H1 (cell line): ENCODE measurements around the gene SPINT2. TPM values are rescaled to one million over a fixed set of nuclear protein-coding genes. Genes with fewer than 3 reads are reported as not detected.

Experiments used
- CTCF ChIA-PET: fragments of 300-600 bp; sonication (Branson Sonifier 250); formaldehyde crosslinking; loops from one replicate; lab custom pipeline; 2021; ENCODE audit not compliant: partially characterized antibody; lab: Charles Lee
- POLR2A ChIA-PET: fragments of 300-600 bp; sonication (Branson Sonifier 250); formaldehyde crosslinking; loops from one replicate; lab custom pipeline; 2021; ENCODE audit warnings: inconsistent platforms; ENCODE audit not compliant: partially characterized antibody; lab: Charles Lee
- DNase-seq, 2 experiments: peaks; one replicate each; pipeline versions ENCODE4 v3.0.0 to v3.0.0-alpha.2; 2010 to 2022; ENCODE audit warnings: low spot score in 2 of 2, low read depth in 1 of 2, mixed read lengths in 1 of 2
- FAIRE-seq: peaks from 2 replicates; lab custom pipeline; 2011; peaks lifted over from hg19 to GRCh38; lab: Jason Lieb, UNC
- H2AFZ ChIP-seq: 2 replicates; pipeline ENCODE4 v1.8.1; 2012; ENCODE audit warnings: low read length, inconsistent platforms
- H2AK5ac ChIP-seq: 2 replicates; pipeline ENCODE4 v1.6.1; 2013; ENCODE audit warnings: low read depth, low read length
- H2BK120ac ChIP-seq: replicated peaks from 2 replicates; pipeline ENCODE3; 2013; ENCODE audit warnings: low read depth, low read length, inconsistent platforms
- H2BK12ac ChIP-seq: 2 replicates; pipeline ENCODE4 v1.6.1; 2013; ENCODE audit warnings: low read depth, low read length
- H2BK15ac ChIP-seq: 2 replicates; pipeline ENCODE4 v1.6.1; 2013; ENCODE audit warnings: low read length
- H2BK20ac ChIP-seq: 2 replicates; pipeline ENCODE4 v1.6.1; 2013; ENCODE audit warnings: low read length
- H2BK5ac ChIP-seq: 2 replicates; pipeline ENCODE4 v1.6.1; 2013; ENCODE audit warnings: low read depth, low read length
- H3K14ac ChIP-seq: 2 replicates; pipeline ENCODE4 v1.6.1; 2013; ENCODE audit warnings: inconsistent platforms; ENCODE audit not compliant: insufficient read length
- H3K18ac ChIP-seq: 2 replicates; pipeline ENCODE4 v1.6.1; 2013; ENCODE audit warnings: low read length; ENCODE audit errors: extremely low read depth
- H3K23ac ChIP-seq: 2 replicates; pipeline ENCODE4 v1.6.1; 2013; ENCODE audit warnings: inconsistent platforms; ENCODE audit not compliant: insufficient read length
- H3K23me2 ChIP-seq: 2 replicates; pipeline ENCODE4 v1.6.1; 2013; ENCODE audit warnings: low read depth, low read length
- H3K27ac ChIP-seq: 2 replicates; pipeline ENCODE4 v1.6.1; 2011; ENCODE audit warnings: low read depth, low read length, inconsistent platforms
- H3K27me3 ChIP-seq, 4 experiments: replicated peaks in 1 of 4; 1 replicate in 1 of 4; 2 replicates in 3 of 4; pipeline versions ENCODE4 v1.6.1 to v1.8.1; 2011 to 2013; ENCODE audit warnings: low read length in 3 of 4, mild to moderate bottlenecking in 3 of 4, inconsistent platforms in 2 of 4, mixed read lengths in 2 of 4, moderate library complexity in 1 of 4; ENCODE audit not compliant: control insufficient read depth in 3 of 4, insufficient read depth in 3 of 4; ENCODE audit errors: extremely low read depth in 1 of 4
- H3K36me3 ChIP-seq, 4 experiments: 2 replicates each; pipeline versions ENCODE4 v1.6.1 to v1.8.1; 2011 to 2013; ENCODE audit warnings: mild to moderate bottlenecking in 4 of 4, low read length in 3 of 4, moderate library complexity in 2 of 4, control low read depth in 1 of 4, inconsistent platforms in 1 of 4; ENCODE audit not compliant: insufficient read depth in 4 of 4, control insufficient read depth in 2 of 4
- H3K4ac ChIP-seq: replicated peaks from 2 replicates; pipeline ENCODE3; 2013; ENCODE audit warnings: low read length, low read depth, mixed read lengths, inconsistent platforms; ENCODE audit not compliant: insufficient read length
- H3K4me1 ChIP-seq, 4 experiments: replicated peaks in 1 of 4; 1 replicate in 1 of 4; 2 replicates in 3 of 4; pipeline versions ENCODE4 v1.6.1 to v1.8.1; 2011 to 2013; ENCODE audit warnings: low read length in 3 of 4, inconsistent platforms in 2 of 4, mixed read lengths in 1 of 4; ENCODE audit not compliant: insufficient read depth in 4 of 4, control insufficient read depth in 3 of 4
- H3K4me2 ChIP-seq, 2 experiments: 2 replicates each; pipeline versions ENCODE4 v1.6.1 to v1.8.1; 2011 to 2013; ENCODE audit warnings: low read depth in 2 of 2, low read length in 2 of 2, control low read depth in 1 of 2, inconsistent platforms in 1 of 2, mild to moderate bottlenecking in 1 of 2; ENCODE audit not compliant: insufficient read depth in 1 of 2
- H3K4me3 ChIP-seq, 4 experiments: fragments of 200-600, 300-600 bp in 1 of 4; sonication (generic), shearing (Covaris generic), sonication (Bioruptor Twin) in 1 of 4; 2 replicates each; pipeline versions ENCODE4 v1.5.1 to v1.8.1; 2011 to 2016; ENCODE audit warnings: low read length in 4 of 4, low read depth in 3 of 4, control low read depth in 2 of 4, inconsistent platforms in 2 of 4, mild to moderate bottlenecking in 2 of 4, mixed read lengths in 1 of 4, moderate library complexity in 1 of 4; ENCODE audit not compliant: insufficient read depth in 2 of 4; ENCODE audit errors: extremely low read depth in 1 of 4
- H3K56ac ChIP-seq: replicated peaks from 2 replicates; pipeline ENCODE3; 2013; ENCODE audit warnings: low read depth, mild to moderate bottlenecking, mixed read lengths, low read length, inconsistent platforms; ENCODE audit not compliant: insufficient read length
- H3K79me1 ChIP-seq: 2 replicates; pipeline ENCODE4 v1.6.1; 2013; ENCODE audit warnings: low read depth, low read length, control low read depth
- H3K79me2 ChIP-seq, 2 experiments: 2 replicates each; pipeline versions ENCODE4 v1.6.1 to v1.8.1; 2012 to 2013; ENCODE audit warnings: low read length in 2 of 2, mild to moderate bottlenecking in 2 of 2, inconsistent platforms in 1 of 2; ENCODE audit not compliant: insufficient read depth in 2 of 2, control insufficient read depth in 1 of 2
- H3K9ac ChIP-seq, 4 experiments: replicated peaks in 1 of 4; 1 replicate in 1 of 4; 2 replicates in 3 of 4; pipeline versions ENCODE4 v1.6.1 to v1.8.1; 2011 to 2013; ENCODE audit warnings: low read depth in 3 of 4, low read length in 3 of 4, control low read depth in 2 of 4, mild to moderate bottlenecking in 2 of 4, moderate library complexity in 2 of 4, inconsistent platforms in 1 of 4; ENCODE audit errors: extremely low read depth in 1 of 4
- H3K9me3 ChIP-seq, 2 experiments: 2 replicates each; pipeline versions ENCODE4 v1.6.1 to v1.8.1; 2012 to 2013; ENCODE audit warnings: mild to moderate bottlenecking in 2 of 2, moderate library complexity in 2 of 2, control low read depth in 1 of 2, inconsistent platforms in 1 of 2, low read depth in 1 of 2, low read length in 1 of 2, mixed read lengths in 1 of 2; ENCODE audit not compliant: insufficient read depth in 2 of 2
- H4K20me1 ChIP-seq, 2 experiments: replicated peaks in 1 of 2; 2 replicates each; pipeline versions ENCODE3 to v1.8.1; 2011 to 2013; ENCODE audit warnings: inconsistent platforms in 2 of 2, low read length in 2 of 2, mild to moderate bottlenecking in 1 of 2; ENCODE audit not compliant: insufficient read depth in 2 of 2, control insufficient read depth in 1 of 2
- H4K5ac ChIP-seq: 2 replicates; pipeline ENCODE4 v1.6.1; 2013; ENCODE audit warnings: low read length, low read depth, mixed read lengths, inconsistent platforms; ENCODE audit not compliant: insufficient read length
- H4K8ac ChIP-seq: 2 replicates; pipeline ENCODE4 v1.8.0; 2013; ENCODE audit warnings: mild to moderate bottlenecking, moderate library complexity, low read length, inconsistent platforms; ENCODE audit not compliant: insufficient read depth; ENCODE audit errors: extremely low read depth
- H4K91ac ChIP-seq: replicated peaks from 2 replicates; pipeline ENCODE3; 2013; ENCODE audit warnings: low read length, mixed read lengths, inconsistent platforms; ENCODE audit not compliant: insufficient read length
- BCL11A ChIP-seq, 2 experiments: IDR thresholded peaks; one replicate each; pipeline ENCODE4 v1.6.1; 2011; ENCODE audit warnings: low read depth in 2 of 2, low read length in 2 of 2, mild to moderate bottlenecking in 2 of 2
- BRCA1 ChIP-seq: IDR thresholded peaks from 2 replicates; pipeline ENCODE4 v1.6.1; 2012; ENCODE audit warnings: low read depth, low read length, improper control_type of control experiment
- CBX5 ChIP-seq: fragments of 300-800, 300-1000 bp; sonication (generic); IDR thresholded peaks from 2 replicates; pipeline ENCODE4 v1.7.1; 2016; ENCODE audit warnings: antibody characterized with exemption, low read length, low read depth
- GABPA ChIP-seq: IDR thresholded peaks from 2 replicates; pipeline ENCODE4 v1.6.1; 2011; ENCODE audit warnings: mild to moderate bottlenecking, low read length, moderate library complexity, borderline replicate concordance; ENCODE audit not compliant: insufficient read depth
- RBBP5 ChIP-seq: IDR thresholded peaks from 2 replicates; pipeline ENCODE4 v1.7.1; 2012; ENCODE audit warnings: low read depth, mild to moderate bottlenecking, inconsistent platforms, low read length, moderate library complexity, borderline replicate concordance
- RXRA ChIP-seq: IDR thresholded peaks from 2 replicates; pipeline ENCODE4 v1.6.1; 2011; ENCODE audit warnings: low read depth, mild to moderate bottlenecking, low read length, moderate library complexity; ENCODE audit not compliant: insufficient read depth
- TCF12 ChIP-seq: IDR thresholded peaks from 2 replicates; pipeline ENCODE4 v1.6.1; 2011; ENCODE audit warnings: low read depth, mild to moderate bottlenecking, low read length
- TEAD4 ChIP-seq: IDR thresholded peaks from 2 replicates; pipeline ENCODE4 v1.6.1; 2012; ENCODE audit warnings: low read depth, low read length, inconsistent platforms, mixed read lengths
- USF2 ChIP-seq: IDR thresholded peaks from 2 replicates; pipeline ENCODE4 v1.6.1; 2011; ENCODE audit warnings: low read length, improper control_type of control experiment
- WGBS, 2 experiments: shearing (Covaris generic) in 1 of 2; methylation state at CpG; one replicate each; pipeline versions ENCODE4 v1.1.6 to v1.1.7; 2013 to 2015; ENCODE audit warnings: low lambda C conversion rate in 2 of 2, mixed read lengths in 2 of 2, inconsistent platforms in 1 of 2, low coverage in 1 of 2, missing lambda C conversion rate in 1 of 2; ENCODE audit not compliant: insufficient replicate concordance in 2 of 2, insufficient coverage in 1 of 2, insufficient read length in 1 of 2; ENCODE audit errors: extremely low coverage in 1 of 2, missing lambda C conversion rate in 1 of 2; 5-methylcytosine and 5-hydroxymethylcytosine counted together
- polyA plus RNA-seq, 7 experiments: library from polyadenylated mRNA; depleted of rRNA in 3 of 7; stranded (reverse) in 5 of 7; unstranded in 2 of 7; fragments of >200 nt in 5 of 7; fragments of 200-250 nt in 2 of 7; gene quantifications; 1 replicate in 5 of 7; 2 replicates in 1 of 7; 4 replicates in 1 of 7; pipeline versions ENCODE4 v1.2.1 to v1.2.3, GENCODE V29; 2011 to 2013; ENCODE audit warnings: missing spikeins in 2 of 7, mixed read lengths in 2 of 7
- total RNA-seq: library from RNA; stranded (reverse); fragmentation: NEBNext Ultra II Directional; extraction: Animal tissue kit (Norgen Biotek cat#: 25700); gene quantifications from 2 replicates; pipeline ENCODE4 v1.2.1, GENCODE V29; 2021
- TF ChIP-seq, protein P1 (sequence below), 3 experiments: IDR thresholded peaks; 1 replicate in 2 of 3; 2 replicates in 1 of 3; pipeline versions ENCODE4 v1.5.1 to v1.6.1; 2011; ENCODE audit warnings: low read length in 3 of 3, mild to moderate bottlenecking in 3 of 3, inconsistent platforms in 2 of 3, low read depth in 1 of 3, moderate library complexity in 1 of 3; ENCODE audit not compliant: insufficient read depth in 1 of 3; ENCODE audit errors: control extremely low read depth in 1 of 3

SPINT2 gene
- total and polyA plus RNA-seq, 2 of the 8 experiments (the other 6 are each of a cell fraction or from before 2014, with no cell fraction given), result 294 to 296 TPM

- Histone ChIP-seq H2BK120ac (no peak overlapping the region), H3K14ac (no peak overlapping the region), H3K4me2 (no peak overlapping the region), H3K79me1 (peaks cover 3% of the 10 kb centered on the region; the same call in 1 of the 2 replicates), H2BK5ac (no peak overlapping the region), H3K4ac (no peak overlapping the region), H3K4me1 (peaks cover 0 to 4% (median 1%) of the 10 kb centered on the region in 4 experiments; a peak in 5 of 7 replicates), H2BK15ac (no peak overlapping the region), H2AFZ (no peak overlapping the region), H4K20me1 (peaks cover 0 to 6% of the 10 kb centered on the region in 2 experiments), H3K36me3 (peaks cover 2 to 8% (median 5%) of the 10 kb centered on the region in 4 experiments; a peak in 5 of 8 replicates), H3K79me2 (no peaks in the 10 kb centered on the region), H2AK5ac (no peak overlapping the region), H2BK12ac (no peak overlapping the region), H3K9ac (no peak overlapping the region), H3K56ac (no peak overlapping the region), H3K27ac (no peak overlapping the region), H4K5ac (no peak overlapping the region), H3K23ac (no peak overlapping the region), H3K9me3 (no peaks in the 10 kb centered on the region), H4K8ac (no peak overlapping the region), H3K18ac (no peak overlapping the region), H2BK20ac (no peak overlapping the region), H3K23me2 (peaks cover 10% of the 10 kb centered on the region; the same call in 1 of the 2 replicates), H3K4me3 (no peak overlapping the region), H4K91ac (no peak overlapping the region), H3K27me3 (peaks cover 0 to 28% (median 17%) of the 10 kb centered on the region in 4 experiments; a peak in 6 of 7 replicates)
- ChIA-PET POLR2A (no interaction called here), CTCF (interaction anchor here (0.8 kb wide), 1 partner anchor 11 kb away, joined by 3 read pairs; no protein-coding TSS in a partner anchor)
- FAIRE-seq, result no peak
- DNase-seq, result no peak
- WGBS, 2 experiments, result 86% methylated on average over 7 of the region's 7 CpGs; no CpG with 5 or more reads in 1 of the 2 experiments
- no peak for TF ChIP-seq TCF12
- no peak for TF ChIP-seq RXRA
- no peak for TF ChIP-seq USF2
- TF ChIP-seq BCL11A (IDR thresholded peaks at IDR 0.05; ENCODE audit: low read depth in 2 of 2, low read length in 2 of 2), result no peak
- no peak for TF ChIP-seq RBBP5
- no peak for TF ChIP-seq TEAD4
- no peak for TF ChIP-seq CBX5
- TF ChIP-seq, protein P1, sequence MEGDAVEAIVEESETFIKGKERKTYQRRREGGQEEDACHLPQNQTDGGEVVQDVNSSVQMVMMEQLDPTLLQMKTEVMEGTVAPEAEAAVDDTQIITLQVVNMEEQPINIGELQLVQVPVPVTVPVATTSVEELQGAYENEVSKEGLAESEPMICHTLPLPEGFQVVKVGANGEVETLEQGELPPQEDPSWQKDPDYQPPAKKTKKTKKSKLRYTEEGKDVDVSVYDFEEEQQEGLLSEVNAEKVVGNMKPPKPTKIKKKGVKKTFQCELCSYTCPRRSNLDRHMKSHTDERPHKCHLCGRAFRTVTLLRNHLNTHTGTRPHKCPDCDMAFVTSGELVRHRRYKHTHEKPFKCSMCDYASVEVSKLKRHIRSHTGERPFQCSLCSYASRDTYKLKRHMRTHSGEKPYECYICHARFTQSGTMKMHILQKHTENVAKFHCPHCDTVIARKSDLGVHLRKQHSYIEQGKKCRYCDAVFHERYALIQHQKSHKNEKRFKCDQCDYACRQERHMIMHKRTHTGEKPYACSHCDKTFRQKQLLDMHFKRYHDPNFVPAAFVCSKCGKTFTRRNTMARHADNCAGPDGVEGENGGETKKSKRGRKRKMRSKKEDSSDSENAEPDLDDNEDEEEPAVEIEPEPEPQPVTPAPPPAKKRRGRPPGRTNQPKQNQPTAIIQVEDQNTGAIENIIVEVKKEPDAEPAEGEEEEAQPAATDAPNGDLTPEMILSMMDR (IDR thresholded peaks at IDR 0.05; ENCODE audit: control extremely low read depth in 1 of 3, insufficient read depth in 1 of 3, low read depth in 1 of 3, low read length in 3 of 3), result no peak
- no peak for TF ChIP-seq BRCA1
- no peak for TF ChIP-seq GABPA
Measured at GRCh38 chr19:38323291-38323690, 58.9 kb downstream of the SPINT2 start.
